Measurements from ENCODE around the gene UBR1. TPM values are rescaled to one million over a fixed set of nuclear protein-coding genes. Genes with fewer than 3 reads are reported as not detected.
A peak's percentile ranks its signal among the peaks of the same experiment; 100 is the strongest.

UBR1 gene
- total RNA-seq, 1 donor: 35.5 TPM

GRCh38 chr15:43091859-43092258, 14.0 kb downstream of the UBR1 start:
- Histone ChIP-seq H3K27ac (ENCODE audit: low read depth, low read length) (peak overlapping the region; percentile 36), H3K4me1 (ENCODE audit: insufficient read depth, low read length) (peaks cover 24% of the 10 kb centered on the region), H3K79me2 (ENCODE audit: insufficient read depth, low read length) (peaks cover 50% of the 10 kb centered on the region)

GRCh38 chr15:43086551-43086950, 19.3 kb downstream of the UBR1 start:
- H3K27me3 ChIP-seq (ENCODE audit: insufficient read depth, low read length): no peaks in the 10 kb centered on the region
- peak; percentile 67 for DNase-seq (ENCODE audit: insufficient read length, low spot score, missing footprints)
- H3K4me3 ChIP-seq (ENCODE audit: insufficient read depth, low read length): no peak overlapping the region
- peak overlapping the region; percentile 5 for H3K4me2 ChIP-seq (ENCODE audit: insufficient read depth, low read length)
- H3K9me3 ChIP-seq (ENCODE audit: low read depth, low read length): no peaks in the 10 kb centered on the region
- H3K4me1 ChIP-seq (ENCODE audit: insufficient read depth, low read length): peaks cover 16% of the 10 kb centered on the region
- no peak for TF ChIP-seq CTCF (IDR thresholded peaks at IDR 0.05; ENCODE audit: extremely low read depth, low read depth, low read length)
- H2AFZ ChIP-seq (ENCODE audit: low read length): no peak overlapping the region
- no peak overlapping the region for H3K27ac ChIP-seq (ENCODE audit: low read depth, low read length)
- peaks cover 35% of the 10 kb centered on the region for H3K79me2 ChIP-seq (ENCODE audit: insufficient read depth, low read length)
- H3K36me3 ChIP-seq (ENCODE audit: insufficient read depth, low read length): peaks cover 23% of the 10 kb centered on the region
- H4K20me1 ChIP-seq (ENCODE audit: insufficient read depth, low read length): no peaks in the 10 kb centered on the region

More at GRCh38 chr15:43091859-43092258, 14.0 kb downstream of the UBR1 start:
- Histone ChIP-seq H2AFZ (ENCODE audit: low read length) (no peak overlapping the region), H3K36me3 (ENCODE audit: insufficient read depth, low read length) (peaks cover 5% of the 10 kb centered on the region), H3K27me3 (ENCODE audit: insufficient read depth, low read length) (no peaks in the 10 kb centered on the region), H3K4me2 (ENCODE audit: insufficient read depth, low read length) (no peak overlapping the region), H4K20me1 (ENCODE audit: insufficient read depth, low read length) (peaks cover 10% of the 10 kb centered on the region), H3K4me3 (ENCODE audit: insufficient read depth, low read length) (no peak overlapping the region), H3K9me3 (ENCODE audit: low read depth, low read length) (no peaks in the 10 kb centered on the region)
- TF ChIP-seq CTCF (IDR thresholded peaks at IDR 0.05; ENCODE audit: extremely low read depth, low read depth, low read length): no peak
- DNase-seq (ENCODE audit: insufficient read length, low spot score, missing footprints): no peak

GRCh38 chr15:43085921-43086320, 19.9 kb downstream of the UBR1 start:
- H4K20me1 ChIP-seq (ENCODE audit: insufficient read depth, low read length): no peaks in the 10 kb centered on the region
- H3K27ac ChIP-seq (ENCODE audit: low read depth, low read length): no peak overlapping the region
- no peaks in the 10 kb centered on the region for H3K9me3 ChIP-seq (ENCODE audit: low read depth, low read length)
- no peak overlapping the region for H3K4me2 ChIP-seq (ENCODE audit: insufficient read depth, low read length)
- no peak overlapping the region for H3K4me3 ChIP-seq (ENCODE audit: insufficient read depth, low read length)
- H3K27me3 ChIP-seq (ENCODE audit: insufficient read depth, low read length): no peaks in the 10 kb centered on the region
- peaks cover 16% of the 10 kb centered on the region for H3K4me1 ChIP-seq (ENCODE audit: insufficient read depth, low read length)
- H3K79me2 ChIP-seq (ENCODE audit: insufficient read depth, low read length): peaks cover 29% of the 10 kb centered on the region
- no peak overlapping the region for H2AFZ ChIP-seq (ENCODE audit: low read length)
- H3K36me3 ChIP-seq (ENCODE audit: insufficient read depth, low read length): peaks cover 24% of the 10 kb centered on the region
- TF ChIP-seq CTCF (IDR thresholded peaks at IDR 0.05; ENCODE audit: extremely low read depth, low read depth, low read length): no peak
- no peak for DNase-seq (ENCODE audit: insufficient read length, low spot score, missing footprints)

GRCh38 chr15:43082509-43082908, 23.3 kb downstream of the UBR1 start:
- H3K4me2 ChIP-seq (ENCODE audit: insufficient read depth, low read length): no peak overlapping the region
- no peak for DNase-seq (ENCODE audit: insufficient read length, low spot score, missing footprints)
- TF ChIP-seq CTCF (IDR thresholded peaks at IDR 0.05; ENCODE audit: extremely low read depth, low read depth, low read length): no peak
- peaks cover 3% of the 10 kb centered on the region for H4K20me1 ChIP-seq (ENCODE audit: insufficient read depth, low read length)
- H3K4me3 ChIP-seq (ENCODE audit: insufficient read depth, low read length): no peak overlapping the region
- no peaks in the 10 kb centered on the region for H3K27me3 ChIP-seq (ENCODE audit: insufficient read depth, low read length)
- H3K79me2 ChIP-seq (ENCODE audit: insufficient read depth, low read length): peaks cover 19% of the 10 kb centered on the region
- H3K9me3 ChIP-seq (ENCODE audit: low read depth, low read length): no peaks in the 10 kb centered on the region
- H3K4me1 ChIP-seq (ENCODE audit: insufficient read depth, low read length): peaks cover 16% of the 10 kb centered on the region
- no peak overlapping the region for H3K27ac ChIP-seq (ENCODE audit: low read depth, low read length)
- peaks cover 36% of the 10 kb centered on the region for H3K36me3 ChIP-seq (ENCODE audit: insufficient read depth, low read length)
- no peak overlapping the region for H2AFZ ChIP-seq (ENCODE audit: low read length)

All from osteoblast (primary cell).